GM18499 (cell line): ENCODE results near the gene RALGAPB.
"Not testable (repeated sequence)": the region's sequence is repeated elsewhere in the genome, so short reads cannot be mapped to it uniquely, and the experiment has no call there.

Experiments used
- ATAC-seq: cut with Tn5 transposase; IDR thresholded peaks from one replicate; pipeline ENCODE4 v1.9.1; 2021; ENCODE audit warnings: moderate number of reproducible peaks; ENCODE audit not compliant: insufficient read depth, unreplicated experiment

The RALGAPB gene

DNA sequence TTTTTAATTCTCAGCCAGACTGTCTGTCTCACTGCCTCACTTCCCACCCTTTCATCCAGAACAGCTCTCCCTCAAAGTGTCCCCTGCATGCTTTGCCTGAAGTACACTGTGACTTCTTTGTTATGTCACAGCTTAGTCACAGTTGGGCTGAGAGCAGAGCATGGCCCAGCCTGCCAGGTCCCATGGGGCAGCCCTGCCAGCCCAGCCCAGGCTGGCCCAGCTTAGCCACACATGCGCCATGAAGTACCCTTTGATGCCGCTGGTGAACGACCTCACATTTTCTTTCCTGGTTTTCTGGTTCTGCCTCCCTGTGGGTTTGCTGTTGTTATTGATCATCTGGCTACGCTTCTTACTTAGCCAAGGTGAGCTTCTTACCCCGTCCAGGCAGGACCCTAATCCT, 108.4 kb downstream of the RALGAPB start, which contains the start of gene ADIG:
ADIG (plus strand) TSS at position 185 of the 400 bp plus-strand sequence; CDS start at position 239, 54 bp downstream.
- ATAC-seq, result no peak

DNA sequence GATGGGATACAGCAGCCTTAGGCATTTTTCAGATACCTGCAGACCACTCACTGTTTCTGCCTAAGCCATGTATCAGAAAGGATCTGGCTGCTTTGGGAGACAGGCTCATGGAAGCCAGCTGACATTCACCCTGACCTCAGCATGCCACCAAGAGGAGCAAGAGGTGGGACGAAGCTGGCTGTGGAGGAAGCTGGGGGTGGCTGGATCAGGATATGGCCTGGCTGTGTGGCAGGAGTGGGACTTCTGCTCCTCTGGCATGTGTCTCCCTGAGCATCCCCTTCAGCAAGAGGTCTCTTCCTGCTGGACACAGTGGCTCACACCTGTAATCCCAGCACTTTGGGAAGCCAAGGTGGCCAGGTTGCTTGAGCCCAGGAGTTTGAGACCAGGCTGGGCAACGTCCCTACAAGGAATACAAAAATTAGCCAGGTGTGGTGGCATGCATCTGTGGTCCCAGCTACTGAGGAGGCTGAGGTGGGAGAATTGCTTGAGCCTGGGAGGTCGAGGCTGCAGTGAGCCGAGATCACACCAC, 109.3 kb downstream of the RALGAPB start:
- no peak for ATAC-seq

DNA sequence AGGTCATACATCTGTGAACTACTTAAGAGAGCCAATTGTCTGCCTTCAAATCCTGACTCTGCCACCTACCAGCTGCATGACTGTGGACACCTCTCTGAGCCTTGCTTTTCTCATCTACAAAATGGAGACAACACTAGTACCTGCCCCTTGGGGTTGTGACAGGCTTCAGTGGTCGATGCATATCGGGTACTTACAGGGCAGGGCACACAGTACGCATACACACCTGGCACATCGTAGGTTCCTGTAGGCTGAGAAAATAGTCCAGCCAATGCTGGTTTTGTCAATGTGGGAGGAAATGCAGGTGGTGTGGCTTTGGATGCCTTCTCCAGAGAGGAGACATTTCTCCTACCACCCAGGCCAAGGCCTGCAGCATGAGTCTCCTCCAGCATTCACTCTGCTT, 110.7 kb downstream of the RALGAPB start:
- no peak for ATAC-seq

- no peak for ATAC-seq
Measured at GRCh38 chr20:38584099-38584763, 111.6 kb downstream of the RALGAPB start.

DNA sequence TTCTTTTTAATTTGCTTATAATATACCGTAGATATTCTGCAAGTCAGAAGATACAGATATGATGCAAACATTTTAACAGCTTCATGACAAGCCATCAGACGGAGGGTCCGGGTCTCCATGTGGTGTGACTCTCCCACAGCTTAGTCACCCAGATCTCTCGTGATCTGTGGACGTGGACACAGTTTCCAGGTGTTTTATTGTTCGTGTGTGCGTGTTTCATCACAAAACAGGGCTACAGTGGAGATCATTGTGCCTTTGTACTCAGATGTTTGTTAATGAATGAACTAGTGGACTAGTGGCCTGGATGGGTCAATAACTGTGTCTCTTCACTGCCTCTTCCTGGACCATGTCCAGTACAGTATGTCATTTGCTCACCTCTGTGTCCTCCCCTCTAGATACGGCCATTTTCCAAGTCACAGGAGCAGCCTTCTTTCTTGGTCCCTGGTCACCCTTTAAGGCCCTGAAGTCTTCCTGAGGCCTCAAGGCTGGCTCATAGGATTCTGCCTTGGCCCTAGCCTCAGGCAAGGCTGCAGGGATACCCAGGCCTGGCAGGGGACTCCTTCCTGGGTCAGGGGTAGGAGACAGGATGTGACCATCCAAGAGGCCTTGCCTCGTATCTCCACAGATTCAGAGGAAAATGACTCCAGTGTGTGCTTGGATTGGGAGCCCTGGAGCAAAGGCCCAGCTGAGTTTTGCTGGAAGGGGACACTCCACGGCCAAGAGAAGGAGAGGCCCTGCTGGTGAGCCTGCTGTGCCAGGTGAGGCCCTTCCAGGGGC, 112.9 kb downstream of the RALGAPB start:
- no peak for ATAC-seq

- ATAC-seq, result no peak
Measured at GRCh38 chr20:38586181-38586525, 113.5 kb downstream of the RALGAPB start.

GRCh38 chr20:38588303-38588702, 115.7 kb downstream of the RALGAPB start:
- ATAC-seq, result no peak

GRCh38 chr20:38589351-38589750, 116.7 kb downstream of the RALGAPB start:
- ATAC-seq, result no peak

GRCh38 chr20:38589967-38590675, 117.5 kb downstream of the RALGAPB start:
- no peak for ATAC-seq

- ATAC-seq, result no peak
Measured at GRCh38 chr20:38590676-38591473, 118.2 kb downstream of the RALGAPB start.

GRCh38 chr20:38591474-38592410, 119.1 kb downstream of the RALGAPB start:
- no peak for ATAC-seq

DNA sequence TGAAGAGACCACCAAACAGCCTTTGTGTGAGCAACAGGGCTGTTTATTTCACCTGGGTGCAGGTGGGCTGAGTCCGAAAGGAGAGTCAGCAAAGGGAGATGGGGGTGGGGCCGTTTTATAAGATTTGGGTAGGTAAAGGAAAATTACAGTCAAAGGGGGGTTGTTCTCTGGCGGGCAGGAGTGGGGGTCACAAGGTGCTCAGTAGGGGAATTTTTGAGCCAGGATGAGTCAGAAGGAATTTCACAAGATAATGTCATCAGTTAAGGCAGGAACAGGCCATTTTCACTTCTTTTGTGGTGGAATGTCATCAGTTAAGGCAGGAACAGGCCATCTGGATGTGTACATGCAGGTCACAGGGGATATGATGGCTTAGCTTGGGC, 119.8 kb downstream of the RALGAPB start:
- ATAC-seq, result not testable (repeated sequence)

GRCh38 chr20:38594281-38594680, 121.6 kb downstream of the RALGAPB start:
- ATAC-seq, result not testable (repeated sequence)

DNA sequence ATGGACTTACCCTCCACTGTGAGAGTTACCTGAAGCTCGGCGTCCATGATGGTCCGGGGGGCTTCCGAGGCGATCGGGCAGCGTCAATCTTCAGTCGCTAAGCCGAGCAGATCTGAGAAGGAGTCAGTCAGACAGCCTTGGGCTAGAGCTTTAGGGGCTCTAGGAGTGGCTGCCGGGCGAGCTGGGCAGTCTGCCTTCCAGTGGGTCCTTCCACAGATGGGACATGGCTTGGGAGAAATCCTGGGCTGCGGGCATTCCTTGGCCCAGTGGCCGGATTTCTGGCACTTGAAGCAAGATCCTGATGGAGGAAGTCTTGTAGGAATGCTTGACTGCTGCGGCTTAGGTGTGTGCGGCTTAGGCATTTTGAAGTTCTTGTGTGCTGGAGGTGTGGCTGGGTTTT, 123.2 kb downstream of the RALGAPB start:
- ATAC-seq, result not testable (repeated sequence)

GRCh38 chr20:38599410-38599882, 126.8 kb downstream of the RALGAPB start:
- no peak for ATAC-seq

DNA sequence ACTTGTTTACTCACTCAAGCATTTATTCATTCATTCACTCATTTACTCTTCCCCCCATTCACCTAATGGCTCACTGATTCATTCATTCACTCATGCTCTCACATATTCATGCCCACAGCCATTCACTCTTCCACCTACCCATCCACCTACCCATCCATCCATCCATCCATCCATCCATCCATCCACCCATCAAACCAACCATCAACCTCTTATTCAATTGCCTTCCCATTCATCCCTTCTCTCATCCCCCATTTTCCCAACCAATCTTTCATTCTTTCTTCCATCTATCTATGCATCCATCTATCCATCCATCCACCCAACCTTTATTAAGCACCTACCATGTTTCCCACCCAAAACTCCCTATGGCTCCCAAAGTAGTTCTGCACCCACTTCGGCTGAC, 127.4 kb downstream of the RALGAPB start:
- no peak for ATAC-seq

- no peak for ATAC-seq
Measured at GRCh38 chr20:38601216-38602184, 128.9 kb downstream of the RALGAPB start, which contains the start of gene ARHGAP40. TSS of gene ARHGAP40 (plus strand) at chr20:38601809.

GRCh38 chr20:38602185-38602581, 129.5 kb downstream of the RALGAPB start:
- no peak for ATAC-seq
